ENCODE measurements around the gene DGKD.
A peak's percentile ranks its signal among the peaks of the same experiment; 100 is the strongest.
"Not testable (repeated sequence)": the region's sequence is repeated elsewhere in the genome, so short reads cannot be mapped to it uniquely, and the experiment has no call there.

The DGKD gene

DNA sequence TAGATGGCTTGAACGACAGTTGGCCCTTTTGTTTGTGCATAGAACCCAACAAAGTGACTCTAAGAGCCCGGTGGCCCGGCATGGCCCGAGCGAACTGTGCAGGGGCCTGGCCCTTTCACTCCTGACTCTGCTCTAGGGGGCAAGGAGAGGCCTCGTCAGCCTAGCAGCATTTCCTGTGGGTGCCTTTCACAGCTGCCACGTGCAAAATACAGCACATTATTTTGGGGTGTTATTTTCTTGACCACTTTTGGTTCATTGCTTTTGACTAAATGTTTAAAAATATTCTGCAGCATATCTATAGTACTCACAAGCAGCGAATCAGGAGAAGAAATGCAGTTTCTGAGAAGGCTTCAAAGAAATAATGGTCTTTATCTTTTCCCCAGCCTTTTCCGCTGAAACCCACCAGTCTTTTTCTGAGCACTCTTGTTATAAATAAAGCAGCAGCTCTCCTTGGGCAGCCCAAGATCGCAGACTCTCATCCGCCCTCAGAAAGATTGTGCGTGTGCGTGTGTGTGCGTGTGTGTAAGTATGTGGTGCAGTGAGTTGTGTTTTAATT lies 31.3 kb downstream of the DGKD start:
- Histone ChIP-seq H3K79me2 (ENCODE audit: control insufficient read depth, insufficient read depth, low read length, unreplicated experiment) (peaks cover 15% of the 10 kb centered on the region), H3K4me3 (ENCODE audit: low read depth, low read length) (no peak overlapping the region)

DNA sequence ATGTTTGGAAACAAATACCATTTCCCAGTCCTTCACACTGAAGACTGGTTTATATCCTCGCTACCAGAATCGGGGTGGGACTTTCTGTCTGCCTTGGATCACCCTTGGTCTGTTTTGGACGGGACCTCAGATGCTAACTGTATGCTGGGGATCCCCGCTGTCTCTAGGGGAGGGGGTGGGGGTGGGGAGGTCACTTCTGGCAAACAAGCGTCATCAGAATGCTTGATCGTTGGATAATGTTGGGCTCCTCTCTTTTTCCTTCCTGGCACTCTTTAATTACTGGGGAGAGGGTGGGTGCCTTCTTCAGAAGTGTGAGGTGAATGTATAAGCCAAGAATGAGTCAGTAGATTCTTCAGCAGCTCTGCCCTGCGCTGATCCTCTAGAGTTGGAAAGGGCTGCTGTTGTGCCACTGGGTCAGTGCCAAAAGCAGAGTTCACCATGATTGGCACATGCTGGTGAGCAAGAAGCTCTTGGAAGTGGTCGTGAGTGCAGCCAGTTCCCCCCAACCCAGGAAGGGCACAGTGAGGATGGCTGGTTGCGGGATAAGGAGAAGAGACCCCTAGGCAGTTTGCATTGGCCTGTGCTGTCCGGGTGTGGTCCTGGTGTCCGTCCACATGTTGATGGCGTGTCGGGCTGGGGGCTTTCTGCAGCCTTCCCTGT lies 32.2 kb downstream of the DGKD start:
- H3K27me3 ChIP-seq (ENCODE audit: insufficient read depth, low read length), result no peaks in the 10 kb centered on the region
- H2AFZ ChIP-seq (ENCODE audit: low read length, unreplicated experiment), result no peak overlapping the region
- peaks cover 15% of the 10 kb centered on the region for H3K79me2 ChIP-seq (ENCODE audit: control insufficient read depth, insufficient read depth, low read length, unreplicated experiment)
- H3K4me1 ChIP-seq (ENCODE audit: control insufficient read depth, insufficient read depth, low read length, unreplicated experiment), result peaks cover 26% of the 10 kb centered on the region
- no peaks in the 10 kb centered on the region for H3K36me3 ChIP-seq (ENCODE audit: insufficient read depth, low read length)
- H3K27ac ChIP-seq (ENCODE audit: low read depth, low read length), result peak overlapping the region; percentile 92
- peak overlapping the region; percentile 19; the same call in 1 of the 2 replicates for H3K4me3 ChIP-seq (ENCODE audit: low read depth, low read length)

More for the DNA sequence above, 31.3 kb downstream of the DGKD start:
- Histone ChIP-seq H3K4me1 (ENCODE audit: control insufficient read depth, insufficient read depth, low read length, unreplicated experiment) (peaks cover 26% of the 10 kb centered on the region), H2AFZ (ENCODE audit: low read length, unreplicated experiment) (no peak overlapping the region), H3K27ac (ENCODE audit: low read depth, low read length) (peak overlapping the region; percentile 92; the same call in 1 of the 2 replicates), H3K36me3 (ENCODE audit: insufficient read depth, low read length) (no peaks in the 10 kb centered on the region), H3K27me3 (ENCODE audit: insufficient read depth, low read length) (no peaks in the 10 kb centered on the region)

- Histone ChIP-seq H3K27ac (ENCODE audit: low read depth, low read length) (peak overlapping the region; percentile 92), H3K36me3 (ENCODE audit: insufficient read depth, low read length) (no peaks in the 10 kb centered on the region), H3K79me2 (ENCODE audit: control insufficient read depth, insufficient read depth, low read length, unreplicated experiment) (peaks cover 15% of the 10 kb centered on the region), H2AFZ (ENCODE audit: low read length, unreplicated experiment) (no peak overlapping the region), H3K4me1 (ENCODE audit: control insufficient read depth, insufficient read depth, low read length, unreplicated experiment) (peaks cover 26% of the 10 kb centered on the region), H3K4me3 (ENCODE audit: low read depth, low read length) (peak overlapping the region; percentile 21; the same call in 1 of the 2 replicates), H3K27me3 (ENCODE audit: insufficient read depth, low read length) (no peaks in the 10 kb centered on the region)
These were observed 32.9 kb downstream of the DGKD start for GRCh38 chr2:233387225-233387624.

- H3K79me2 ChIP-seq (ENCODE audit: control insufficient read depth, insufficient read depth, low read length, unreplicated experiment), result peaks cover 15% of the 10 kb centered on the region
- H3K27me3 ChIP-seq (ENCODE audit: insufficient read depth, low read length), result no peaks in the 10 kb centered on the region
- peak overlapping the region; percentile 54 for H2AFZ ChIP-seq (ENCODE audit: low read length, unreplicated experiment)
- peak overlapping the region; percentile 92 for H3K27ac ChIP-seq (ENCODE audit: low read depth, low read length)
- peak overlapping the region; percentile 61; the same call in 1 of the 2 replicates for H3K4me3 ChIP-seq (ENCODE audit: low read depth, low read length)
- H3K36me3 ChIP-seq (ENCODE audit: insufficient read depth, low read length), result no peaks in the 10 kb centered on the region
- H3K4me1 ChIP-seq (ENCODE audit: control insufficient read depth, insufficient read depth, low read length, unreplicated experiment), result peaks cover 26% of the 10 kb centered on the region
These were observed 33.6 kb downstream of the DGKD start for GRCh38 chr2:233387667-233388528.

GRCh38 chr2:233389601-233390125 lies 35.4 kb downstream of the DGKD start:
- H3K36me3 ChIP-seq (ENCODE audit: insufficient read depth, low read length), result no peaks in the 10 kb centered on the region
- H3K27ac ChIP-seq (ENCODE audit: low read depth, low read length), result no peak overlapping the region
- H3K79me2 ChIP-seq (ENCODE audit: control insufficient read depth, insufficient read depth, low read length, unreplicated experiment), result peaks cover 15% of the 10 kb centered on the region
- H3K4me3 ChIP-seq (ENCODE audit: low read depth, low read length), result no peak overlapping the region
- H3K27me3 ChIP-seq (ENCODE audit: insufficient read depth, low read length), result no peaks in the 10 kb centered on the region
- peaks cover 26% of the 10 kb centered on the region for H3K4me1 ChIP-seq (ENCODE audit: control insufficient read depth, insufficient read depth, low read length, unreplicated experiment)
- H2AFZ ChIP-seq (ENCODE audit: low read length, unreplicated experiment), result no peak overlapping the region

GRCh38 chr2:233395687-233396086 lies 41.4 kb downstream of the DGKD start:
- H3K4me3 ChIP-seq (ENCODE audit: low read depth, low read length), result no peak overlapping the region
- H3K36me3 ChIP-seq (ENCODE audit: insufficient read depth, low read length), result no peaks in the 10 kb centered on the region
- H3K27ac ChIP-seq (ENCODE audit: low read depth, low read length), result no peak overlapping the region
- no peaks in the 10 kb centered on the region for H3K79me2 ChIP-seq (ENCODE audit: control insufficient read depth, insufficient read depth, low read length, unreplicated experiment)
- H2AFZ ChIP-seq (ENCODE audit: low read length, unreplicated experiment), result no peak overlapping the region
- H3K27me3 ChIP-seq (ENCODE audit: insufficient read depth, low read length), result no peaks in the 10 kb centered on the region
- no peaks in the 10 kb centered on the region for H3K4me1 ChIP-seq (ENCODE audit: control insufficient read depth, insufficient read depth, low read length, unreplicated experiment)

- H3K36me3 ChIP-seq (ENCODE audit: insufficient read depth, low read length); H2AFZ ChIP-seq (ENCODE audit: low read length, unreplicated experiment); H3K4me3 ChIP-seq (ENCODE audit: low read depth, low read length); H3K27ac ChIP-seq (ENCODE audit: low read depth, low read length); H3K4me1 ChIP-seq (ENCODE audit: control insufficient read depth, insufficient read depth, low read length, unreplicated experiment); H3K27me3 ChIP-seq (ENCODE audit: insufficient read depth, low read length); H3K79me2 ChIP-seq (ENCODE audit: control insufficient read depth, insufficient read depth, low read length, unreplicated experiment): not testable (repeated sequence)
These were observed 42.7 kb downstream of the DGKD start for GRCh38 chr2:233396726-233397665.

DNA sequence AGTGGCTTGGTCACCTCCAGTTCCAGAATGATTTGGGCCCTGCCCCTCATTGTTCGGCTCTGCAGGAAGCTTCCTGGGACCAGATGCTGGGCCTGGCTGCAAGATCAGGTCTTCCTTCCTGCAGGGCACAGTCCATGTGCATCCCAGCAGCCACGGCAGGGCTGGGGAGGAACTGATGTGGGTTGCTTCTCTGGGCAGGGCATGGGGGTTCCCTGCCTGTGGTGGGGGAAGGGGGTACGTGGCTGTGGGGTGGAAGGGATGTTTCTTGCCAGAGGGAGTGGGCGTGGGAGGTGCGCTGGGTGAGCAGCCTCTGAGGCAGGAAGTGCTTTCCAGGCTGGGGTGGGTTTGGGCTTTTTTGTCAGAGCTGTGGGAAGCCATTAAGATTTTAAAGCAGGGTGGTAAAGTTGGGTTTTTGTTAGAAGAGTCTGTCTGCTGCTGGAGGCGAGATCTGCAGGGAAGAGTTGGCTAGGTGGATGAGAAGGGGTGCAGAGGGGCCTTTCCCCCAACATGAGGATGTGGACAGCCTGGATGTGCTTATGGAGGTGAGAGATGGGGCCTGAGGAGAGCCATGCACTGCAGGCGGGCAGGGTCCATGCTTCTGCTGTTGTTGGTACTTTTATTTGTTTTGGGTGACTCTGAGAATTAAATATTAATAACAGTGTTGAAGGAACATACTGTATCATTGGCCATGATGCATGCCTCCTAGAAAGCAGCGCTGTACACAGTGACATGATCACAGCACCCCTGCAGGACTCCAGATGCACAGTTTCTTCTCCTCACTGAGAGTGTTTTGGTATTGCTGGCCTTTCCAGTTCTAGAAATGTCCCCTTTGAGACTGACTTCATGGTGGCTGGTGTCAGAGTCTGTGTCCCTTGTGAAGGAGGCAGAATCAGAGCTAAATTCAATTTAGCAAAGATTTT lies 45.3 kb downstream of the DGKD start:
- Histone ChIP-seq H2AFZ (ENCODE audit: low read length, unreplicated experiment) (no peak overlapping the region), H3K27me3 (ENCODE audit: insufficient read depth, low read length) (no peaks in the 10 kb centered on the region), H3K27ac (ENCODE audit: low read depth, low read length) (no peak overlapping the region), H3K4me3 (ENCODE audit: low read depth, low read length) (no peak overlapping the region), H3K36me3 (ENCODE audit: insufficient read depth, low read length) (no peaks in the 10 kb centered on the region), H3K4me1 (ENCODE audit: control insufficient read depth, insufficient read depth, low read length, unreplicated experiment) (no peaks in the 10 kb centered on the region), H3K79me2 (ENCODE audit: control insufficient read depth, insufficient read depth, low read length, unreplicated experiment) (no peaks in the 10 kb centered on the region)

GRCh38 chr2:233400341-233400740 lies 46.0 kb downstream of the DGKD start:
- Histone ChIP-seq H2AFZ (ENCODE audit: low read length, unreplicated experiment) (no peak overlapping the region), H3K4me1 (ENCODE audit: control insufficient read depth, insufficient read depth, low read length, unreplicated experiment) (no peaks in the 10 kb centered on the region), H3K36me3 (ENCODE audit: insufficient read depth, low read length) (no peaks in the 10 kb centered on the region), H3K79me2 (ENCODE audit: control insufficient read depth, insufficient read depth, low read length, unreplicated experiment) (no peaks in the 10 kb centered on the region), H3K27ac (ENCODE audit: low read depth, low read length) (no peak overlapping the region), H3K27me3 (ENCODE audit: insufficient read depth, low read length) (no peaks in the 10 kb centered on the region), H3K4me3 (ENCODE audit: low read depth, low read length) (no peak overlapping the region)

All from ACC112 (cell line).